ENCODE measurements around the gene TTN.

DNA sequence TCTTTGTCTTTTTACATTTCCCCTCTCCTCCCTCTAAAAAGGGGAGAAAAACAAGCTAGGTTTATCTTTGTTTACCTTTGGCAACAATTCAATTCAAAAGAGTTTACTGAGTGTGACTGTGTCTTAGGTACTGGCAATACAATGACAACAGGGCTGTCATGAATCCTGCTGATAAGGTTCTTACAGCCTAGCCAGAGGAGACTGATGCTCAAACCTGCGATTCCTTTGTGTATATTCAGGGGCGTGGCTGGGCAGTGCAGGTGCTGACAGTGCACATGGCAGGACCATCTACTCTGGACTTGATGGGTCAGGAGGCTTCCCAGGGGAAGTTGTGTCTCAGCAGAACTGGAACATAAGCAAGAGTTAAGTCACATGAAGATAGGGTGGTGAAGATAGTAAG is 23.2 kb upstream of the TTN start:
- no peak for TF ChIP-seq SMC3 (IDR thresholded peaks at IDR 0.05; ENCODE audit: low read depth, low read length)
- TF ChIP-seq, protein P1, sequence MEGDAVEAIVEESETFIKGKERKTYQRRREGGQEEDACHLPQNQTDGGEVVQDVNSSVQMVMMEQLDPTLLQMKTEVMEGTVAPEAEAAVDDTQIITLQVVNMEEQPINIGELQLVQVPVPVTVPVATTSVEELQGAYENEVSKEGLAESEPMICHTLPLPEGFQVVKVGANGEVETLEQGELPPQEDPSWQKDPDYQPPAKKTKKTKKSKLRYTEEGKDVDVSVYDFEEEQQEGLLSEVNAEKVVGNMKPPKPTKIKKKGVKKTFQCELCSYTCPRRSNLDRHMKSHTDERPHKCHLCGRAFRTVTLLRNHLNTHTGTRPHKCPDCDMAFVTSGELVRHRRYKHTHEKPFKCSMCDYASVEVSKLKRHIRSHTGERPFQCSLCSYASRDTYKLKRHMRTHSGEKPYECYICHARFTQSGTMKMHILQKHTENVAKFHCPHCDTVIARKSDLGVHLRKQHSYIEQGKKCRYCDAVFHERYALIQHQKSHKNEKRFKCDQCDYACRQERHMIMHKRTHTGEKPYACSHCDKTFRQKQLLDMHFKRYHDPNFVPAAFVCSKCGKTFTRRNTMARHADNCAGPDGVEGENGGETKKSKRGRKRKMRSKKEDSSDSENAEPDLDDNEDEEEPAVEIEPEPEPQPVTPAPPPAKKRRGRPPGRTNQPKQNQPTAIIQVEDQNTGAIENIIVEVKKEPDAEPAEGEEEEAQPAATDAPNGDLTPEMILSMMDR (conservative IDR thresholded peaks at IDR 0.05; ENCODE audit: low read depth, low read length): no peak
- TF ChIP-seq POLR2A (IDR thresholded peaks at IDR 0.05; ENCODE audit: low read depth, low read length): no peak
- TF ChIP-seq, protein P2, sequence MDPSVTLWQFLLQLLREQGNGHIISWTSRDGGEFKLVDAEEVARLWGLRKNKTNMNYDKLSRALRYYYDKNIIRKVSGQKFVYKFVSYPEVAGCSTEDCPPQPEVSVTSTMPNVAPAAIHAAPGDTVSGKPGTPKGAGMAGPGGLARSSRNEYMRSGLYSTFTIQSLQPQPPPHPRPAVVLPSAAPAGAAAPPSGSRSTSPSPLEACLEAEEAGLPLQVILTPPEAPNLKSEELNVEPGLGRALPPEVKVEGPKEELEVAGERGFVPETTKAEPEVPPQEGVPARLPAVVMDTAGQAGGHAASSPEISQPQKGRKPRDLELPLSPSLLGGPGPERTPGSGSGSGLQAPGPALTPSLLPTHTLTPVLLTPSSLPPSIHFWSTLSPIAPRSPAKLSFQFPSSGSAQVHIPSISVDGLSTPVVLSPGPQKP (IDR thresholded peaks at IDR 0.05; ENCODE audit: borderline replicate concordance, low read depth, low read length): no peak
- TF ChIP-seq CHD1 (IDR thresholded peaks at IDR 0.05; ENCODE audit: low read depth, low read length): no peak
- no peak for TF ChIP-seq MXI1 (IDR thresholded peaks at IDR 0.05; ENCODE audit: borderline replicate concordance, low read depth, low read length)
- no peak for TF ChIP-seq RFX5 (IDR thresholded peaks at IDR 0.05; ENCODE audit: low read depth, low read length)
- TF ChIP-seq CEBPB (IDR thresholded peaks at IDR 0.05; ENCODE audit: low read depth, low read length): no peak
- no peak for TF ChIP-seq RCOR1 (IDR thresholded peaks at IDR 0.05; ENCODE audit: insufficient replicate concordance, low read length)
- TF ChIP-seq RAD21 (IDR thresholded peaks at IDR 0.05; ENCODE audit: low read length): no peak

Data from IMR-90 (cell line).